GM21367 (cell line): ENCODE data around the gene FHOD3.

Experiments
- ATAC-seq: cut with Tn5 transposase; IDR thresholded peaks from one replicate; pipeline ENCODE4 v1.9.1; 2021; ENCODE audit not compliant: unreplicated experiment

Gene FHOD3

DNA sequence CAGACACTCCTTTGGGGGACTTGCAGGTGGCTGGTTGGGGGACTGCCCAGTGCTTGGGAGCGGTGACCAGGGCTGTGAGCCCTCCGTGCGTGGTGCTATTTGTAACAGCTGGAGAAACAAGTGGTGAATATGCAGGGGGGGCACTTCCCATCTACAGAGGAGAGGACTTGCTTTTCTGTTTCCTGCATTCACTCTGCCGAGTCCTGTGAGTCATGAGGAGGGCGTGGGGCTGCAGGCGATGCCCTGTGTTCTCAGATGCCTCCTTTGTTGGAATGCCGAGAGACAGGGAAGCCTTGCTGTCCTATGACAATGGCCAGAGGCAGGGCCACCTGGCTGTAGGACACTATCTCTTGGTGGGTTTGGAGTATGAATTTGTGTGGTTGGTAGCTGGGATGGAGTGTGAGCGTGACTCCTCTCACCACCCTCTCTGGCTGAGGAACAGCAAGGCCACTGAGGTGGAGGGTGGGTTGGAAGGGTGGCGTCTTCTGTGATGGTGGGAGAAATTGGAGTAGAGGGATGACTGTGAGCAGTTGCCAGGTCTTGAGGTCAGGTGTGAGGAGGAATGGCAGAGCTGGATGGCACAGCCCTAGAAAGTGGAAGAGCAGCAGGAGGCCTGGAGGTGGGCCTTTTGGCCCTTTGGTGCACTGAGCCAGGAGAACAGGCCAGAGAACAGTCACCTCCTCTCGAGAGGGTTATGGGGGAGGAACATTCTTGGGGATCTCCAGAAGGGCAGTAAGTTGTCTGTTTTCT is 24.3 kb downstream of the FHOD3 start:
- ATAC-seq = no peak

GRCh38 chr18:36322408-36322728 is 24.9 kb downstream of the FHOD3 start:
- no peak for ATAC-seq

DNA sequence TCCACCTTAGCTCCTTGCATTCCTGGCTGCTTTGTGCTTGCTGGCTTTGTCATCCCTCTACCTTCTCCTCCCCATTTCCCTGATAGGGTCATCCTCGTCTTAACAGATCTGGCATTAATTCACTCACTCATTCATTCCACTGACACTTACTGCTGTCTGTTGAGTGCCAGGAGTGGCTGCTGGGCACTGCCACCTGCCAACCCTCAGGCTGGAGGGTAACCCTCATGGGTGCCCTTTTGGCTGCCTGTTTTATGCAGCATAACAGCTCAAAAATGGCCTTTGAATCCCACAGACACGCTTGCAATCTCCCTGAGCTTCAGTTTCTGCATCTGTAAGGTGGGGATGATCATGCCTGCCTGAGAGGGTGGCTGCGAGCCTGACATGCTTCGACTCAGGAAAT is 25.2 kb downstream of the FHOD3 start:
- ATAC-seq = no peak

DNA sequence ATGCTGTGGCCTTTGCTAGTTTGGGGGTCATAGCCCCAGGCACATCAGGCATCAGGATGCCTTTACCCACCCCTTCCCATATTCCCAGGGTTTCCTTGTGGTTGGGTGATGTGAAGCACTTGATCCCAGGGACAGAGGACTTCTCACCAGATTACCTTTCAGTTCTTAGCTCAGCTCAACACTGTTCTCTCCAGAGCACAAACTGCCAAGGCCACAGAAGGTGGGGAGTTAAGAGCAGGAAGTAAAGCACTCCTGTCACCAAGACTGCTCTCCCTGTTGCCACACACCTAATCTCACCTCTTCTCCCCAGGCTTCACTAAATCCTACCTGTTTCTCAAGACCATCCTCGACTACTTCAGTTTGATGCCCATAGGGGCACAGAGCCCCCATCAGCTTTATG is 25.9 kb downstream of the FHOD3 start:
- no peak for ATAC-seq

- no peak for ATAC-seq
These were observed 28.3 kb downstream of the FHOD3 start for GRCh38 chr18:36325846-36326245.

DNA sequence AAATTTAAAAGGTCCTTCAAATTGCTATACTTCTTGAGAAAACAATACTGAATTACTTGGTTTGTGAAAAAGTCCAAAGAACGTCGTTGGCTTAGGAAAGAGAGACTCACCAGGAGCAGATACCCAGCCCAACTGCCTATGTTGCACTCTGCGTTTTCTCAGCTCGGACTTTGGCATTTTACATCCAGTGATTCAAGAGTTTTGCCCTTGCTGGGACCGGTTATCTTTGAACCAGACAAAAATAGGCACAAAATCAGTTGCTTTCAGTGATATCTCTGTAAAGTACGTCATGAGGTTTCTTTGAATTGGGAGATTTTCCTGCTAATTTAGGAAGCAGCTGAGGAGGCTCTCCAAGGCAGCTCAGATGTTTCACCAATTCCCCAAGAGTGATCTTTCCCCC is 29.3 kb downstream of the FHOD3 start:
- ATAC-seq = no peak

DNA sequence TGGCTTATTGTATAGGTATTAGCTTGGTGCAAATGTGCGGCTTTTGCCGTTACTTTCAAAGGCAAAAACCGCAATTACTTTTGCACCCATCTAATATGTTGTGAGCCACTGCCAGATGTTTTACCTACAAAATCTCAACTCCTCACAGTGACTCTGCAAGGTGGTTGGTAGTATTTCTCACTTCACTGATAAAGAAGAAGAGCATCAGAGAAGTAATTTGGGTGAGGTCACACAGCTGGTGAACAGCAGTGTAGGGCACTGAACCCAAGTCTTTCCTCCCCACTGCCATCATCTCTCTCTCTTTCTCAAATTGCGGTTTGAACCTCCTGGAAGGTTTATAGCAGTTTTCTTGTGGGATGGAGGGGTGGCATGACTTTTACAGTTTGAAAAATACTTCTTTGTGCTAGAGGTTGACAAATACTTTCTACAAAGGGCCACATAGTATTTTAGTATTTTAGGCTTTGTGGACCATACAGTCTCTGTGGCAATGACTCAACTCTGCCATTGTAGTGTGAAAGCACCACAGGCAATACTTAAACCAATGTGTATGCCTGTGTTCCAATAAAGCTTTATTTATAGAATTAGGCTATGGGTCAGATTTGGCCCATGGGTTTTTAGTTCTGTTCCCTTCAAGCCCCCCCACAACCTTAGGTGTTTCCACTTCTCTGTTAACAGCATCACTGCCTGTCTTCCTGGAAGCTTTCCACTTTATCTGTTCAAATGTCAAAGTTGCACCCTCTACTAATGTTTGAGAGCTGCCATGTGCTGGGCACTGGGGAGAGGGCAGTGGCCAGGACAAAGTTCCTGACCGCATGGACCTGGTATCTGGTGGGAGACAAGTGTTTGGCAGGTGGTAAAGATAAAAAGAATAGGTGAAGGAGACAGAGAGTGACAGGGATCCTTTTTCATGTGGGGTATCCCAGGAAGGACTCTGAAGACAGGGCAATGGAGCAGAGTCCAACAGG is 30.1 kb downstream of the FHOD3 start:
- ATAC-seq = no peak

GRCh38 chr18:36328385-36328858 is 30.9 kb downstream of the FHOD3 start:
- no peak for ATAC-seq

DNA sequence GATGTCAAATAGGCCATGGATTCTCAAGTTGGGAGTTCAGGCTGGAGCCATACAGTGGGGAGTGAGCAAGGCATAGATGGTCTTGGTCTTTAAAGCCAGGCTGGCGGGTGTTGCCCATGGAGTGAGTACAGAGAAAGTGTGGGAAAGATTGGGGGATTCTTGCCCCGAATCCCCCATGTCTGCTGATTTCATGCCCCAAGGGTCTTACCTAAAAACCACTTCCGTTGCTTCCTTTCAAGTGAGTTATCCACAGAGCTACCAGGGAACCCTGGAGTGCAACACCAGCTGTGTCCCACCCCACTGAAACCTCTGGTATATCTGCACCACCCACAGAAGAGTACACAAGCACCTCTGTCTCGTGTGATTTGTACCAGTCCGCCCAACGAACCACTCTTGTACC is 31.4 kb downstream of the FHOD3 start:
- no peak for ATAC-seq

DNA sequence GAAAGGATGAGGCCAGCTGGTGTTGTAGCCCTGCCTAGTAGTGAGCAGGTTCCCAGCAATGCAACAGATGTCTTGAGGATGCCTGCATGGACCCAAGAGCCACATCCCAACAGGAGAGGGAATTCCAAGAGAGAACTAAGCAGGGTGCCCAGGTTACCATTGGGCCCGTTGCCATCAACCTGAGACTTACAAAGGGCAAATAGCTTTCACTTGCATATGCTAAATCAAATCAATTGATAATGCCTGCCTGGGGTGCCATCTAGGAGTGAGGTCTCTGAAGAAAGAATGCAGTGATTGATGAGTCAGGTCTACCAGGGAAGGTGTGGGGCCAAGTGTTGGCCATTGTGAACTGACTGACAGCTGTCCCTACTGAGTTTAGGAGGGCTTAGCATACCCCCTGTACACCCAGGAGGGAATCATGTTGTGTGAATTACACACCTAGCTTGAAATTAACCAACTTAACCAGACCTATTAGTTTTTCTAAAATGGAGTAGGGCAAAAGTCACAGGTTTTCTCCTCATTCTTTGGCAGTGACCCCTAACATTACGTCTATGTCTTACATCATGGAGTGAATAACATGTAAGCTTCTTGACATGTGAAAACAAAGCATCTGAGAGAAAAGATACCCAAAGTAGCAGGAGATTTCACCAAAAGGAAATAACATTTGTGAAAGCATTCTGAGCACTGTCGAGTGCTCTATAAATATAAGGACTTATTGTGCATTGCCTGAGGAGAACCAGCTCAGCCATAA is 32.3 kb downstream of the FHOD3 start:
- ATAC-seq = no peak

DNA sequence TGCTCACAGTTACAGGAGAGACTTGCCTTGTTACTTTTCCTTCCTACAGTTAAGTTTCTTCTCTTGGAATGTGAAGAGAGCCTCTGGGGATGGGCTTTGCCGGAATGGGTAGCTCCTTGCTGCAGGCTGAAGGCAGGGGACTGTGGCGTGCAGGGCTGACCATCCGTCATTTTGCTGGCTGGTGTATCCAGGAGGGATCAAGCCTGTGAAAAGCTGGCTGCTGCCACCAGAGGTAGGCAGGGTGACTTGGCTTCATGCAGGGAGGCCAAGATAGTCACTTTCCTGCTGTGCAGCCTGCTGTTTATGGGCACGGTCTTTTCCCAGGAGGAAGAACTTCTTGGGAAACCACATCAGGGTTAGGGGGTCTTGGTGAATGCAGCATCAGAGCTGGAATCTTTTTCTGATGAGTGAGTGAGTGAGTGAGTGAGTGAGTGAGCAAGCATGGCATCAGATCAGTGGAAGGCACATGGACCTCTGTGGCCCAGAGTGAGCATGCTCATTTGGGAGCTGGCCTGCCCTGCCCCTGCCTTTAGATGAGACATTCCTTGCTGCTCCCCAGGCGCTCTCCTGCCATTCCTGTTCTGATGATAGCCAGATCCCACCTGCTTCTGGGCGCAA is 33.0 kb downstream of the FHOD3 start:
- ATAC-seq = no peak

DNA sequence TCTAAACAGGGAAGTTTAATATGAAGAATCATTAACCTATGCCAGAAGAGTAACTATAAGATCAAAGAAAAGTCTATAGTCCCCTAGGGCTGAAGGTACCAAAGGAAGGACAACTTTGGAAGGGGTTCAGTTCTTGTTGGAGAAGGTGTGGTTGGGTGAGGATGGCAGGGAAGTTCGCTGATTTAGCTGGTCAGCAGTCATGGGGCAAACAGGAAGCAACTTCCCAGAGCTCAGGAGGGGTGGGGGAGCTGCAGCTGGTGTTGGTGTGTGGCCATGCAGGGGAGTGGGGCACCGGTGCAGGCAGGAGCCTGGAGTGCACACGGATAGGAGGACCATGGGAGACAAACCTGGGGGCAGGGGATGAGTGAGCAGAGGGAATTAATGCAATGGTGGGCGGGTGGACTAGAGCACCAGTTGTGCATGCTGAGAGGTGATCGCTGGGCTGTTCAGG is 34.0 kb downstream of the FHOD3 start:
- no peak for ATAC-seq

GRCh38 chr18:36333414-36333813 is 35.9 kb downstream of the FHOD3 start:
- no peak for ATAC-seq

- ATAC-seq = no peak
These were observed 37.3 kb downstream of the FHOD3 start for GRCh38 chr18:36334798-36335197.

DNA sequence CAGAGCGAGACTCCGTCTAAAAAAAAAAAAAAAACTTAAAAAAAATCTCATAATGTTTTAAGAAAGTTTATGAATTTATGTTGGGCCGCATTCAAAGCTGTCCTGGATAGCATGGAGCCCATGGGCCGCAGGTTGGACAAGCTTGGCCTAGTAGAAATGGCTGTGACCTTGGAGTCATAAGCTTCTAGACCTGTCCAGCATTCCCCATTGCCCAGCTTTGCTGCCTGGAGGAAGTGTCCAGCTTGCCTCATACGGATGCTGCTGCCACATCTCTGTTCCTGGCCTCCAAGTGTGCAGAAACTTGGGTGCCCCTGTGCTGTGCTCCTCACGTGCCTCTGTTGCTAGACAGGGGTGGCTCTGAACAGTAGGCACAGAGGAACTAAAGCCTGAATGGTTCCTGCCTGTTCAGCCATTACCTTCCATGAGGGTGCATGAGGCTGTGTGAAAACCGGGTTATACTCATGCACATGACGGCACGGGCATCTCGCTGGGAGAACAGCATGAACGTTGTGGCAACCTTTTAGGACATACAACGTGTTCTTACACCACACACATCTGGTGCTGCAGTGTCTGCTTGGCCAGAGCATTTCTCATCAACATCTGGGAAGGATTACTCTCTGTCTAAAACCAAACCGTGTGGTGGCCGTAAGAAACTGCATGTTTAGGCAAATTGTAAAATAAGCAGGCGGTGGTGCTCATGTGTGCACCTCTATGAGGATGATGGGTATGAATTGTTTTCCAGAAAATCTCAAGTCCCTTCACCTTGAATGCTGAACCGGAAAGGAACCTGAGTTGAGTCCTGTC is 38.2 kb downstream of the FHOD3 start:
- ATAC-seq = no peak

GRCh38 chr18:36337679-36338402 is 40.3 kb downstream of the FHOD3 start:
- ATAC-seq = no peak

- ATAC-seq = no peak
These were observed 41.0 kb downstream of the FHOD3 start for GRCh38 chr18:36338403-36338933.

DNA sequence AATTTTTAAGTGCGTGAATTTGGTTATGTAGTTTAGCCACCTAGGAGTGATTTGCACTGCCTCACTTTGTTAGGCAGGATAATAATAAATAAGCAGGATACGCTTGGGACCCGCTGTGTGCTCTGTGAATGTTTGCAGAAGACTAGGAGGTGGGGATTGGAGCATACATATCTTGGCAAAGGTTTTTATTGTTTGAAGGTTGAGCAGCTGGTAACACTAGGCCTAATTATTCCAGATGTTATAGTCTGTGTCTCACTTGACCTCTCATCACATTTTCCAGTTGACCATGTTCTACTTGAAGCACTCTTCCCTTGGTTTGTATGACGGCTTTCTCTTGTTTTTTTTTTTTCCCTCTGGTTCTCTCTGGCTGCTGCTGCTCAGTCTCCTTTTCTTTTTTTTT is 42.7 kb downstream of the FHOD3 start:
- no peak for ATAC-seq

DNA sequence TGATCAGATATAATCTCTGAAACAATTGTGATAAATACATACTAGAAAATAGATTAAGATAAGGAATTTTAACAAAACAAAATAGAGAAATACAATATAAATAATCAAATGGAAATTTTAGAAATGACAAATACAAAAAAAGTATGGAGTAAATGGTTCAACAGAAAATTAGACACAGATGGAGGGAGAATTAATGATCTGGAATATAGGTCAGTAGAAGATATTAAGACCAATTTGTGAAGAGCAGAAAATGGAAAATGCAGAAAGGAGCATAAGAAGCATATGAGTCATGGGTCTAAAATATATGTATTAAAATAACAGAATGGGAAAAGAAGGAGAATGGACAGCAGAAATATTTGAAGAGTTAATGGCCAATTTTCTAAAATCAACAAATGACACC is 44.4 kb downstream of the FHOD3 start:
- no peak for ATAC-seq
